Thyroid gland (tissue), 4 donors: Measurements from ENCODE around the gene SLC32A1. TPM values are rescaled to one million over a fixed set of nuclear protein-coding genes. Genes with fewer than 3 reads are reported as not detected.

Source experiments
- DNase-seq, 2 donors: peaks; one replicate each; pipeline ENCODE4 v3.0.0-alpha.2; 2019
- H3K27ac ChIP-seq, 3 donors: fragments of 200-600 bp; sonication (generic); 1 replicate in 2 of 3; 2 replicates in 1 of 3; pipeline ENCODE4 v1.5.1; 2016 to 2019; ENCODE audit warnings: mild to moderate bottlenecking in 1 of 3, moderate library complexity in 1 of 3
- H3K27me3 ChIP-seq: fragments of 200-600 bp; sonication (generic); one replicate; pipeline ENCODE4 v1.5.1; 2019
- H3K36me3 ChIP-seq, 2 donors: fragments of 200-600 bp; sonication (generic); one replicate each; pipeline ENCODE4 v1.5.1; 2016 to 2019
- H3K4me1 ChIP-seq, 2 donors: fragments of 200-600 bp; sonication (generic); one replicate each; pipeline ENCODE4 v1.5.1; 2017 to 2019
- H3K4me3 ChIP-seq, 3 donors: fragments of 200-600 bp; sonication (generic); replicated peaks in 1 of 3; 1 replicate in 2 of 3; 2 replicates in 1 of 3; pipeline ENCODE4 v1.5.1; 2016; ENCODE audit warnings: mild to moderate bottlenecking in 1 of 3
- H3K9me3 ChIP-seq: fragments of 200-600 bp; sonication (generic); one replicate; pipeline ENCODE4 v1.5.1; 2017
- CTCF ChIP-seq, 6 experiments: fragments of 200-600 bp in 3 of 6; fragments of 450-650 bp in 3 of 6; sonication (generic) in 3 of 6; IDR thresholded peaks; one replicate each; pipeline ENCODE4 v1.5.1; 2016 to 2019; ENCODE audit warnings: antibody characterized with exemption in 6 of 6, mild to moderate bottlenecking in 2 of 6, inconsistent platforms in 1 of 6, moderate library complexity in 1 of 6
- POLR2A ChIP-seq, 2 donors: fragments of 450-650 bp; IDR thresholded peaks; one replicate each; pipeline ENCODE4 v1.6.1; 2017; ENCODE audit warnings: antibody characterized with exemption in 2 of 2, mild to moderate bottlenecking in 2 of 2, moderate library complexity in 1 of 2
- WGBS, 2 donors: methylation state at CpG; one replicate each; pipeline ENCODE4 v1.1.5; 2017; 5-methylcytosine and 5-hydroxymethylcytosine counted together
- intact Hi-C: fragments of 100-400 bp; cut with DNase I; formaldehyde crosslinking; loops from one replicate; pipeline ENCODE4 v1.15.1; 2023
- total RNA-seq, 4 donors: library from RNA; depleted of rRNA; stranded (reverse); fragments of >200 nt; gene quantifications; one replicate each; pipeline ENCODE4 v1.2.3, GENCODE V29; 2016

SLC32A1 gene
- total RNA-seq, 4 donors from 2014 or later = not detected

- 4 to 6% methylated on average over 30 to 35 of the region's 35 CpGs for WGBS, 2 donors
- intact Hi-C loops = no loop called here
- Histone ChIP-seq H3K36me3 (no peaks in the 10 kb centered on the region), H3K4me3 (no peak overlapping the region), H3K4me1 (peaks cover 0 to 44% of the 10 kb centered on the region in 2 donors), H3K9me3 (no peaks in the 10 kb centered on the region), H3K27ac (no peak overlapping the region), H3K27me3 (peaks cover 47% of the 10 kb centered on the region)
- no peak for DNase-seq
- TF ChIP-seq POLR2A (IDR thresholded peaks at IDR 0.05) = no peak
- no peak for TF ChIP-seq CTCF (IDR thresholded peaks at IDR 0.05)
Measured at GRCh38 chr20:38725148-38725901, 1.0 kb downstream of the SLC32A1 start.

- intact Hi-C loops = no loop called here
- DNase-seq = peak in 1 of 2 donors; percentile 14
- no peak overlapping the region for H3K4me3 ChIP-seq
- no peaks in the 10 kb centered on the region for H3K36me3 ChIP-seq
- no peaks in the 10 kb centered on the region for H3K9me3 ChIP-seq
- 9% methylated on average over 30 to 41 of the region's 53 CpGs for WGBS, 2 donors
- TF ChIP-seq CTCF (IDR thresholded peaks at IDR 0.05) = peak in 1 of 6 experiments; percentile 17
- no peak for TF ChIP-seq POLR2A (IDR thresholded peaks at IDR 0.05)
- peaks cover 55% of the 10 kb centered on the region for H3K27me3 ChIP-seq
- peaks cover 7 to 53% of the 10 kb centered on the region in 2 donors for H3K4me1 ChIP-seq
- no peak overlapping the region for H3K27ac ChIP-seq
Measured at GRCh38 chr20:38725931-38726803, 1.9 kb downstream of the SLC32A1 start.

GRCh38 chr20:38726804-38727606, 2.7 kb downstream of the SLC32A1 start:
- no peak overlapping the region for H3K27ac ChIP-seq
- no peak overlapping the region for H3K4me3 ChIP-seq
- 2 to 3% methylated on average over 36 to 43 of the region's 43 CpGs for WGBS, 2 donors
- H3K27me3 ChIP-seq = peaks cover 62% of the 10 kb centered on the region
- DNase-seq = peak; percentile 9 to 17
- no peaks in the 10 kb centered on the region for H3K9me3 ChIP-seq
- TF ChIP-seq POLR2A (IDR thresholded peaks at IDR 0.05) = no peak
- no peaks in the 10 kb centered on the region for H3K36me3 ChIP-seq
- peaks cover 8 to 59% of the 10 kb centered on the region in 2 donors for H3K4me1 ChIP-seq
- intact Hi-C loops = no loop called here

GRCh38 chr20:38727607-38728190, 3.4 kb downstream of the SLC32A1 start:
- Histone ChIP-seq H3K36me3 (no peaks in the 10 kb centered on the region), H3K4me3 (no peak overlapping the region), H3K4me1 (peaks cover 8 to 59% of the 10 kb centered on the region in 2 donors), H3K27me3 (peaks cover 62% of the 10 kb centered on the region), H3K9me3 (no peaks in the 10 kb centered on the region), H3K27ac (no peak overlapping the region)
- WGBS, 2 donors = 10 to 16% methylated on average over 9 to 17 of the region's 46 CpGs
- no peak for DNase-seq
- TF ChIP-seq CTCF (IDR thresholded peaks at IDR 0.05) = no peak
- no peak for TF ChIP-seq POLR2A (IDR thresholded peaks at IDR 0.05)
- intact Hi-C loops = no loop called here
